NB4 (cell line): ENCODE data around the gene MSRB1.
"Not testable (repeated sequence)": the region's sequence is repeated elsewhere in the genome, so short reads cannot be mapped to it uniquely, and the experiment has no call there.

Experiments used
- DNase-seq: peaks from one replicate; pipeline ENCODE4 v3.0.0; 2010; ENCODE audit warnings: low read depth
- H3K4me3 ChIP-seq: one replicate; pipeline ENCODE4 v1.5.1; 2011; ENCODE audit warnings: mild to moderate bottlenecking, low read depth, low read length, moderate library complexity
- CTCF ChIP-seq: IDR thresholded peaks from one replicate; pipeline ENCODE4 v1.5.1; 2012; ENCODE audit warnings: low read depth, low read length
- MAX ChIP-seq: IDR thresholded peaks from 2 replicates; pipeline ENCODE4 v1.6.1; 2011; ENCODE audit warnings: low read depth, low read length
- MYC ChIP-seq: IDR thresholded peaks from 2 replicates; pipeline ENCODE4 v1.6.1; 2011; ENCODE audit warnings: low read depth, low read length
- POLR2A ChIP-seq: IDR thresholded peaks from 2 replicates; pipeline ENCODE4 v1.6.1; 2011; ENCODE audit warnings: mild to moderate bottlenecking; ENCODE audit not compliant: insufficient read length; ENCODE audit errors: extremely low read depth

Gene MSRB1

GRCh38 chr16:1941162-1942046 lies 1.6 kb downstream of the MSRB1 start:
- TF ChIP-seq CTCF (peak; percentile 18), MAX (no peak)
- DNase-seq: no peak
- peak overlapping the region; percentile 82 for H3K4me3 ChIP-seq

GRCh38 chr16:1940273-1941161 lies 2.5 kb downstream of the MSRB1 start:
- no peak for TF ChIP-seq CTCF
- no peak for TF ChIP-seq MAX
- no peak for TF ChIP-seq POLR2A
- TF ChIP-seq MYC: no peak
- no peak for DNase-seq
- no peak overlapping the region for H3K4me3 ChIP-seq

- H3K4me3 ChIP-seq, DNase-seq: not testable (repeated sequence)
Measured at GRCh38 chr16:1939833-1940232, 3.2 kb downstream of the MSRB1 start.

GRCh38 chr16:1938910-1939309 lies 4.1 kb downstream of the MSRB1 start:
- TF ChIP-seq CTCF (no peak), MYC (0 out of 2 replicates have a peak, but pooled peaks have one; percentile 15)
- H3K4me3 ChIP-seq: peak overlapping the region; percentile 34
- DNase-seq: peak; percentile 63

GRCh38 chr16:1938316-1938715 lies 4.7 kb downstream of the MSRB1 start:
- peak; percentile 90 for DNase-seq
- H3K4me3 ChIP-seq: peak overlapping the region; percentile 34
- TF ChIP-seq MAX: peak; percentile 88
- no peak for TF ChIP-seq CTCF
- TF ChIP-seq MYC: peak; percentile 94
- TF ChIP-seq POLR2A: peak; percentile 31

- TF ChIP-seq CTCF (no peak), POLR2A (no peak), MAX (no peak), MYC (no peak)
Measured at GRCh38 chr16:1936945-1937479, 6.0 kb downstream of the MSRB1 start.

More at GRCh38 chr16:1936945-1937479, 6.0 kb downstream of the MSRB1 start:
- no peak for DNase-seq
- no peak overlapping the region for H3K4me3 ChIP-seq
